ENCODE data around the gene PRPH2. TPM values are rescaled to one million over a fixed set of nuclear protein-coding genes. Genes with fewer than 3 reads are reported as not detected.

PRPH2 gene
- total and polyA plus RNA-seq, 10 of the 15 experiments (the other 5 are each of a cell fraction or from before 2014, with no cell fraction given) = 0.08 TPM; not detected in 9

GRCh38 chr6:42756722-42757121, 34.3 kb upstream of the PRPH2 start:
- H3K9me3 ChIP-seq (replicated peaks; ENCODE audit: control insufficient read depth, insufficient read depth, low read length) = no peaks in the 10 kb centered on the region
- BruUV-seq (replicated peaks) = no TSS peak
- no peak overlapping the region for H3K27ac ChIP-seq (ENCODE audit: control insufficient read depth, insufficient read depth)
- no peak overlapping the region for H3K4me3 ChIP-seq
- in situ Hi-C loops (cut with MboI) = no loop called here
- DNase-seq (ENCODE audit: low read depth, low spot score) (no peak), ATAC-seq (no peak), FAIRE-seq (no peak)
- no CpG with 5 or more reads among the region's 7 CpGs for WGBS (ENCODE audit: insufficient coverage, insufficient replicate concordance, low lambda C conversion rate, missing lambda C conversion rate)
- no peaks in the 10 kb centered on the region for H3K4me1 ChIP-seq (ENCODE audit: control insufficient read depth, insufficient read depth, low read length)
- H4K20me1 ChIP-seq (ENCODE audit: control insufficient read depth, insufficient read depth) = no peaks in the 10 kb centered on the region
- no peaks in the 10 kb centered on the region for H3K27me3 ChIP-seq (replicated peaks in 1 of 2; ENCODE audit: control insufficient read depth in 2 of 2, insufficient read depth in 2 of 2, low read length in 1 of 2)
- ChIA-PET CTCF (no interaction called here), RAD21 (ENCODE audit: unreplicated experiment) (no interaction called here), SMC1A (ENCODE audit: uncharacterized antibody, unreplicated experiment) (interaction anchor here (1.1 kb wide), 1 partner anchor 10 kb away, joined by 3 read pairs; no protein-coding TSS in a partner anchor), POLR2A (no interaction called here)
- intact Hi-C loops (cut with micrococcal nuclease; ENCODE audit: unreplicated experiment) = no loop called here
- H3K79me2 ChIP-seq (ENCODE audit: control insufficient read depth, insufficient read depth, low read length) = no peaks in the 10 kb centered on the region
- no peak overlapping the region for H2AFZ ChIP-seq (ENCODE audit: control insufficient read depth, low read depth, low read length)
- TF ChIP-seq ZNF622 (IDR thresholded peaks at IDR 0.05) = no peak
- H3K36me3 ChIP-seq (ENCODE audit: control insufficient read depth in 2 of 2, insufficient read depth in 2 of 2, low read length in 1 of 2) = no peaks in the 10 kb centered on the region; a peak in 1 of 4 replicates
- no peak overlapping the region for H3K4me2 ChIP-seq (ENCODE audit: control insufficient read depth, insufficient read depth)
- no peak overlapping the region for H3K9ac ChIP-seq (ENCODE audit: control insufficient read depth, insufficient read depth, low read length)

GRCh38 chr6:42754759-42755158, 32.4 kb upstream of the PRPH2 start:
- no peak overlapping the region for H3K4me2 ChIP-seq (ENCODE audit: control insufficient read depth, insufficient read depth)
- H4K20me1 ChIP-seq (ENCODE audit: control insufficient read depth, insufficient read depth) = no peaks in the 10 kb centered on the region
- no peaks in the 10 kb centered on the region for H3K4me1 ChIP-seq (ENCODE audit: control insufficient read depth, insufficient read depth, low read length)
- ChIA-PET RAD21 (ENCODE audit: unreplicated experiment) (no interaction called here), POLR2A (interaction anchor here (1.0 kb wide), 1 partner anchor 15 kb away, joined by 6 read pairs; no protein-coding TSS in a partner anchor), CTCF (interaction anchor here (1.2 kb wide), 1 partner anchor 15 kb away, joined by 3 read pairs; no protein-coding TSS in a partner anchor), SMC1A (ENCODE audit: uncharacterized antibody, unreplicated experiment) (no interaction called here)
- no peak overlapping the region for H3K4me3 ChIP-seq
- no peak overlapping the region for H3K27ac ChIP-seq (ENCODE audit: control insufficient read depth, insufficient read depth)
- in situ Hi-C loops (cut with MboI) = no loop called here
- intact Hi-C loops (cut with micrococcal nuclease; ENCODE audit: unreplicated experiment) = no loop called here
- BruUV-seq (replicated peaks) = no TSS peak
- no peak overlapping the region for H2AFZ ChIP-seq (ENCODE audit: control insufficient read depth, low read depth, low read length)
- H3K79me2 ChIP-seq (ENCODE audit: control insufficient read depth, insufficient read depth, low read length) = peaks cover 4% of the 10 kb centered on the region
- 90% methylated on average over 5 of the region's 5 CpGs for WGBS (ENCODE audit: insufficient coverage, insufficient replicate concordance, low lambda C conversion rate, missing lambda C conversion rate)
- TF ChIP-seq CBX5 (IDR thresholded peaks at IDR 0.05; ENCODE audit: low read depth) = no peak
- no peak for TF ChIP-seq RB1 (IDR thresholded peaks at IDR 0.05; ENCODE audit: borderline replicate concordance)
- TF ChIP-seq FOS (IDR thresholded peaks at IDR 0.05; ENCODE audit: borderline replicate concordance, extremely low read depth, insufficient read length) = no peak
- no peak for TF ChIP-seq PAX8 (IDR thresholded peaks at IDR 0.05)
- H3K9ac ChIP-seq (ENCODE audit: control insufficient read depth, insufficient read depth, low read length) = no peak overlapping the region
- FAIRE-seq (no peak), DNase-seq (ENCODE audit: low read depth, low spot score) (no peak), ATAC-seq (no peak)
- no peaks in the 10 kb centered on the region for H3K27me3 ChIP-seq (replicated peaks in 1 of 2; ENCODE audit: control insufficient read depth in 2 of 2, insufficient read depth in 2 of 2, low read length in 1 of 2)
- no peaks in the 10 kb centered on the region; a peak in 1 of 4 replicates for H3K36me3 ChIP-seq (ENCODE audit: control insufficient read depth in 2 of 2, insufficient read depth in 2 of 2, low read length in 1 of 2)
- H3K9me3 ChIP-seq (replicated peaks; ENCODE audit: control insufficient read depth, insufficient read depth, low read length) = no peaks in the 10 kb centered on the region

Data from GM12878 (cell line).